ENCODE results near the gene GALNT12. TPM values are rescaled to one million over a fixed set of nuclear protein-coding genes. Genes with fewer than 3 reads are reported as not detected.

The GALNT12 gene
- total RNA-seq, 1 donor from 2014 or later, result 1.7 TPM

DNA sequence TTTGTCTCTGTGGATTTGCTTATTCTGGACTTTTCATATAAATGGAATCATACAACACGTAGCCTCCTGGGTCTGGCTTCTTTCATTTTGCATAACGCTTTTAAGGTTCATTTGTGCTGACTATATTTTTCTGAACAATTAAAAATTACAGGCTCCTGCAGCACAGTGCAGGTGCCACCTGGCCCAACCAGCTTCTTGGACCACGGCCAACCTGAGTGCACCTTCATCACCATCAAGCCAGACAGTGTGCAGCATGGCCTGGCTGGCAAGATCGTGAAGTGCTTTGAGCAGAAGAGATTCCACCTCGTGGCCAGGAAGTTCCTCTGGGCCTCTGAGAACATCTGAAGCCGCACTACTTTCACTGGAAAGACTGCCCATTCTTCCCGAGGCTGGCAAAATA, 82.8 kb downstream of the GALNT12 start:
- no peaks in the 10 kb centered on the region for H4K20me1 ChIP-seq (ENCODE audit: insufficient read depth, low read length)
- FAIRE-seq, result no peak
- no peaks in the 10 kb centered on the region for H3K9me3 ChIP-seq (ENCODE audit: insufficient read depth, low read depth, low read length)
- H3K27ac ChIP-seq (ENCODE audit: low read depth, low read length), result no peak overlapping the region
- peaks cover 6% of the 10 kb centered on the region for H3K4me1 ChIP-seq (ENCODE audit: insufficient read depth, low read length)
- H3K9ac ChIP-seq (ENCODE audit: low read length), result no peak overlapping the region
- DNase-seq (ENCODE audit: low read depth), result no peak
- no peak overlapping the region for H3K4me3 Mint-ChIP-seq (ENCODE audit: unreplicated experiment)
- H3K27me3 ChIP-seq (ENCODE audit: insufficient read depth, low read length), result peaks cover 9% of the 10 kb centered on the region
- H3K79me2 ChIP-seq (ENCODE audit: insufficient read depth, low read length), result no peaks in the 10 kb centered on the region
- H3K4me3 ChIP-seq (ENCODE audit: insufficient read depth, low read depth, low read length), result no peak overlapping the region
- H3K27ac Mint-ChIP-seq (ENCODE audit: unreplicated experiment), result peak overlapping the region; percentile 80
- no peaks in the 10 kb centered on the region for H3K36me3 Mint-ChIP-seq (ENCODE audit: low read depth, unreplicated experiment)
- peaks cover 40% of the 10 kb centered on the region for H3K4me1 Mint-ChIP-seq (ENCODE audit: low read depth, unreplicated experiment)
- no peak overlapping the region for H2AFZ ChIP-seq (ENCODE audit: low read depth, low read length)
- no peaks in the 10 kb centered on the region for H3K27me3 Mint-ChIP-seq (ENCODE audit: low read depth, unreplicated experiment)
- no peak overlapping the region for H3K4me2 ChIP-seq (ENCODE audit: low read length)
- H3K36me3 ChIP-seq (ENCODE audit: insufficient read depth, low read length), result no peaks in the 10 kb centered on the region
- TF ChIP-seq EZH2 (IDR thresholded peaks at IDR 0.05; ENCODE audit: insufficient read depth, low read length), result no peak
- TF ChIP-seq, protein P1, sequence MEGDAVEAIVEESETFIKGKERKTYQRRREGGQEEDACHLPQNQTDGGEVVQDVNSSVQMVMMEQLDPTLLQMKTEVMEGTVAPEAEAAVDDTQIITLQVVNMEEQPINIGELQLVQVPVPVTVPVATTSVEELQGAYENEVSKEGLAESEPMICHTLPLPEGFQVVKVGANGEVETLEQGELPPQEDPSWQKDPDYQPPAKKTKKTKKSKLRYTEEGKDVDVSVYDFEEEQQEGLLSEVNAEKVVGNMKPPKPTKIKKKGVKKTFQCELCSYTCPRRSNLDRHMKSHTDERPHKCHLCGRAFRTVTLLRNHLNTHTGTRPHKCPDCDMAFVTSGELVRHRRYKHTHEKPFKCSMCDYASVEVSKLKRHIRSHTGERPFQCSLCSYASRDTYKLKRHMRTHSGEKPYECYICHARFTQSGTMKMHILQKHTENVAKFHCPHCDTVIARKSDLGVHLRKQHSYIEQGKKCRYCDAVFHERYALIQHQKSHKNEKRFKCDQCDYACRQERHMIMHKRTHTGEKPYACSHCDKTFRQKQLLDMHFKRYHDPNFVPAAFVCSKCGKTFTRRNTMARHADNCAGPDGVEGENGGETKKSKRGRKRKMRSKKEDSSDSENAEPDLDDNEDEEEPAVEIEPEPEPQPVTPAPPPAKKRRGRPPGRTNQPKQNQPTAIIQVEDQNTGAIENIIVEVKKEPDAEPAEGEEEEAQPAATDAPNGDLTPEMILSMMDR (IDR thresholded peaks at IDR 0.05; ENCODE audit: insufficient read depth, low read depth, low read length), result no peak
- H3K9me3 Mint-ChIP-seq (ENCODE audit: unreplicated experiment), result no peaks in the 10 kb centered on the region

DNA sequence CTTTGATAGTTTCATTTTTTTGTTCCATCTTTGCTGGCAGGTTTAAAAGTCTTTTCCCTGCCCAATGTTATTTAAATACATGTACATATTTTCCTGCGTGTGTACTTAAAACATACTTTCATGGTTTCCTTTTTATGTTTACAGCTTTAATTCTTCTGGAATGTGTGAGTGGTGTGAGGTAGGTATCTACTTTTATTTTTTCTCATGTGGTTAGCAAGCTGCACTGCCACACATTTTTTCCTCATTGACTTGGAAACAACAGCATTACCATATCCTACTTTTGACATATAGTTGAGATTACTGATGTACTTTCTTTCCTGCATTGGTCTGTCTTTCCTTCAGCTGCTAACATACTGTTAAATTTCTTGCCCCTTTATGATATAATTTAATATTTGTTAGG, 84.8 kb downstream of the GALNT12 start:
- Histone ChIP-seq H3K9ac (ENCODE audit: low read length) (no peak overlapping the region), H4K20me1 (ENCODE audit: insufficient read depth, low read length) (no peaks in the 10 kb centered on the region), H3K36me3 (ENCODE audit: insufficient read depth, low read length) (no peaks in the 10 kb centered on the region), H3K4me1 (ENCODE audit: insufficient read depth, low read length) (peaks cover 6% of the 10 kb centered on the region), H2AFZ (ENCODE audit: low read depth, low read length) (no peak overlapping the region), H3K27me3 (ENCODE audit: insufficient read depth, low read length) (peaks cover 7% of the 10 kb centered on the region), H3K9me3 (ENCODE audit: insufficient read depth, low read depth, low read length) (no peaks in the 10 kb centered on the region), H3K27ac (ENCODE audit: low read depth, low read length) (no peak overlapping the region), H3K4me3 (ENCODE audit: insufficient read depth, low read depth, low read length) (no peak overlapping the region), H3K4me2 (ENCODE audit: low read length) (no peak overlapping the region), H3K79me2 (ENCODE audit: insufficient read depth, low read length) (no peaks in the 10 kb centered on the region)
- peak overlapping the region; percentile 15 for H3K27ac Mint-ChIP-seq (ENCODE audit: unreplicated experiment)
- TF ChIP-seq, protein P1 (IDR thresholded peaks at IDR 0.05; ENCODE audit: insufficient read depth, low read depth, low read length), result no peak
- TF ChIP-seq EZH2 (IDR thresholded peaks at IDR 0.05; ENCODE audit: insufficient read depth, low read length), result no peak
- FAIRE-seq, result no peak
- H3K4me1 Mint-ChIP-seq (ENCODE audit: low read depth, unreplicated experiment), result peaks cover 32% of the 10 kb centered on the region
- H3K36me3 Mint-ChIP-seq (ENCODE audit: low read depth, unreplicated experiment), result no peaks in the 10 kb centered on the region
- peak; percentile 46 for DNase-seq (ENCODE audit: low read depth)
- H3K9me3 Mint-ChIP-seq (ENCODE audit: unreplicated experiment), result peaks cover 11% of the 10 kb centered on the region
- no peak overlapping the region for H3K4me3 Mint-ChIP-seq (ENCODE audit: unreplicated experiment)
- peaks cover 2% of the 10 kb centered on the region for H3K27me3 Mint-ChIP-seq (ENCODE audit: low read depth, unreplicated experiment)

DNA sequence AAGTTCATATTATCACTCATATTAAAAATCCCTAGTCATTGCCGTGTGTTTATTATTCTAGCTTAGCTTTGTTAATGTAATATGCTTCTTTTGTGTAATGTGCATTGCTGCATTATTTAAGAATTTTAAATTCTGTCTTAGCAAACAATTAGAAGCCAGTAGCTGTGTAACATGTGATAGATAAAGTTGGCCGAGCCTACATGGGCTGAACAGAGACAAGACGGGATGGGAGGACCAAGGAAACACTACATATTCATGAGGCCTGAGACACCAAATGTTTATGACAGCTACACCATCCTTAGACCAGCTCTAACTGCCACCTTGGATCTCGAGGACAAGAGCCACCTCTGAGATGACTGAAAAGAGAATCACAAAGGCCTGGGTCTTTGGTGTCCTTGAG, 85.2 kb downstream of the GALNT12 start:
- Histone ChIP-seq H3K9ac (ENCODE audit: low read length) (no peak overlapping the region), H3K9me3 (ENCODE audit: insufficient read depth, low read depth, low read length) (no peaks in the 10 kb centered on the region), H2AFZ (ENCODE audit: low read depth, low read length) (no peak overlapping the region), H3K4me2 (ENCODE audit: low read length) (no peak overlapping the region), H3K27ac (ENCODE audit: low read depth, low read length) (no peak overlapping the region), H3K4me3 (ENCODE audit: insufficient read depth, low read depth, low read length) (no peak overlapping the region), H3K4me1 (ENCODE audit: insufficient read depth, low read length) (peaks cover 6% of the 10 kb centered on the region), H4K20me1 (ENCODE audit: insufficient read depth, low read length) (no peaks in the 10 kb centered on the region), H3K27me3 (ENCODE audit: insufficient read depth, low read length) (peaks cover 7% of the 10 kb centered on the region), H3K79me2 (ENCODE audit: insufficient read depth, low read length) (no peaks in the 10 kb centered on the region), H3K36me3 (ENCODE audit: insufficient read depth, low read length) (no peaks in the 10 kb centered on the region)
- no peak overlapping the region for H3K4me3 Mint-ChIP-seq (ENCODE audit: unreplicated experiment)
- no peak for TF ChIP-seq EZH2 (IDR thresholded peaks at IDR 0.05; ENCODE audit: insufficient read depth, low read length)
- TF ChIP-seq, protein P1 (IDR thresholded peaks at IDR 0.05; ENCODE audit: insufficient read depth, low read depth, low read length), result no peak
- DNase-seq (ENCODE audit: low read depth) (no peak), FAIRE-seq (no peak)
- H3K27me3 Mint-ChIP-seq (ENCODE audit: low read depth, unreplicated experiment), result peaks cover 2% of the 10 kb centered on the region
- H3K4me1 Mint-ChIP-seq (ENCODE audit: low read depth, unreplicated experiment), result peaks cover 32% of the 10 kb centered on the region
- H3K9me3 Mint-ChIP-seq (ENCODE audit: unreplicated experiment), result peaks cover 12% of the 10 kb centered on the region
- H3K27ac Mint-ChIP-seq (ENCODE audit: unreplicated experiment), result no peak overlapping the region
- H3K36me3 Mint-ChIP-seq (ENCODE audit: low read depth, unreplicated experiment), result no peaks in the 10 kb centered on the region
